GM12892 (cell line): Measurements from ENCODE around the gene TUBB1.

Source experiments
- POLR2AphosphoS5 ChIP-seq: IDR thresholded peaks from 2 replicates; pipeline ENCODE4 v1.6.1; 2011; ENCODE audit warnings: low read depth, low read length, control low read depth
- TAF1 ChIP-seq: IDR thresholded peaks from 2 replicates; pipeline ENCODE4 v1.6.1; 2011; ENCODE audit warnings: low read depth, mild to moderate bottlenecking, control low read depth, low read length, borderline replicate concordance

DNA sequence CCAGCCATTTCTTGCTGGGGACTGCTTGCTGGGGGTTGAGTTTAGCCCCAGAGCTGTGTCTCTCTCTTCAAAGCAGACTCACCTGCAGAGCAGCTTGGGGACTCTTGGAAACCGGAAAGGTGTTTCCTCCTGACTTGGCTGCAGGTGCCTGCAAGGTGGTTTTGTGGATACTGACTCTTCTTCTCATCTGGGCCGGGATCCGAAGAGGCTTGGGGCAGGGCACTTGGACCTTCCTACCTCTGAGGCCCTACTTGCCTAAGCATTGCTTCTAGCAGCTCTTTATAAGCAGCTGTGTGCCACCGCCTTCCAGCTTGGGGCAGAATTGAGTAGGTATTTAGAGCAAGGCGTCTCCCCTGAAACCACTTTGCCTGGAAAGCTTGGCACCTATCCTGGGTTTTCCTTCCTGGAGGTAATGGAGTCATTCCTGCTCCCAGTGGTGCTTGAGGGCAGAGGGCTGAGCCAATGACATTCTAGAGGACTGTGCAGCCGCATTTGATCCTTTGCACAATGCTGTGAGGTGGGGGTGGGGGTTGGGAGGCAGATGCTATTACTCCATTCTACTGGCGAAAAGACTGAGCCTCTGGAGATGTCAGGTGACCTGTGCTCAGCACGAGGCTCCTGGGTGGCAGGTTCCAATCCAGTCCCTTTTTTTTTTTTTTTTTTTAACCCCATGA, 8.8 kb upstream of the TUBB1 start:
- TF ChIP-seq POLR2AphosphoS5 (no peak), TAF1 (no peak)
